CD14-positive monocyte (primary cell): Measurements from ENCODE around the gene MACROD2. TPM values are rescaled to one million over a fixed set of nuclear protein-coding genes. Genes with fewer than 3 reads are reported as not detected.

Experiments
- DNase-seq, 3 donors: peaks; one replicate each; pipeline ENCODE4 v3.0.0-alpha.2; 2011 to 2022
- H2AFZ ChIP-seq: 2 replicates; pipeline ENCODE4 v1.6.0; 2012; ENCODE audit warnings: mild to moderate bottlenecking, low read depth, low read length, inconsistent platforms; ENCODE audit not compliant: insufficient read depth, poor library complexity, severe bottlenecking
- H3K27ac ChIP-seq, 2 donors: 1 replicate in 1 of 2; 2 replicates in 1 of 2; pipeline ENCODE4 v1.5.1; 2012 to 2013; ENCODE audit warnings: low read length in 2 of 2, control low read depth in 1 of 2, inconsistent platforms in 1 of 2, low read depth in 1 of 2, mild to moderate bottlenecking in 1 of 2
- H3K27me3 ChIP-seq, 2 donors: one replicate each; pipeline versions ENCODE4 v1.6.0 to v1.6.1; 2011 to 2013; ENCODE audit warnings: low read length in 2 of 2; ENCODE audit not compliant: control insufficient read depth in 2 of 2, insufficient read depth in 2 of 2
- H3K36me3 ChIP-seq, 2 donors: replicated peaks in 1 of 2; 1 replicate in 1 of 2; 2 replicates in 1 of 2; pipeline versions ENCODE4 v1.5.1 to v1.6.1; 2012 to 2013; ENCODE audit warnings: low read length in 2 of 2, control low read depth in 1 of 2, inconsistent platforms in 1 of 2, mild to moderate bottlenecking in 1 of 2; ENCODE audit not compliant: insufficient read depth in 2 of 2, control insufficient read depth in 1 of 2
- H3K4me1 ChIP-seq, 2 donors: 1 replicate in 1 of 2; 2 replicates in 1 of 2; pipeline versions ENCODE4 v1.5.1 to v1.6.1; 2012 to 2013; ENCODE audit warnings: low read length in 2 of 2, control low read depth in 1 of 2, inconsistent platforms in 1 of 2, mild to moderate bottlenecking in 1 of 2, moderate library complexity in 1 of 2; ENCODE audit not compliant: insufficient read depth in 2 of 2, control insufficient read depth in 1 of 2
- H3K4me2 ChIP-seq: replicated peaks from 2 replicates; pipeline ENCODE3; 2012; ENCODE audit warnings: low read length, moderate library complexity, mild to moderate bottlenecking; ENCODE audit not compliant: poor library complexity, severe bottlenecking; ENCODE audit errors: extremely low read depth
- H3K4me3 ChIP-seq, 3 experiments: fragments of 200-600 bp in 1 of 3; sonication (generic) in 1 of 3; replicated peaks in 1 of 3; 1 replicate in 2 of 3; 2 replicates in 1 of 3; pipeline ENCODE4 v1.5.1; 2011 to 2013; ENCODE audit warnings: low read length in 3 of 3, mild to moderate bottlenecking in 3 of 3, control low read depth in 2 of 3, low read depth in 2 of 3, inconsistent platforms in 1 of 3, moderate library complexity in 1 of 3
- H3K79me2 ChIP-seq: 2 replicates; pipeline ENCODE4 v1.6.0; 2012; ENCODE audit warnings: mild to moderate bottlenecking, control low read depth, inconsistent platforms, low read length, moderate library complexity; ENCODE audit not compliant: insufficient read depth
- H3K9ac ChIP-seq: 2 replicates; pipeline ENCODE4 v1.6.0; 2017; ENCODE audit warnings: low read length, mild to moderate bottlenecking; ENCODE audit not compliant: insufficient read depth, poor library complexity, severe bottlenecking
- H3K9me3 ChIP-seq, 2 donors: replicated peaks in 1 of 2; 1 replicate in 1 of 2; 2 replicates in 1 of 2; pipeline versions ENCODE4 v1.5.1 to v1.6.1; 2012 to 2013; ENCODE audit warnings: low read length in 2 of 2, control low read depth in 1 of 2; ENCODE audit not compliant: control insufficient read depth in 1 of 2, insufficient read depth in 1 of 2
- H4K20me1 ChIP-seq: 2 replicates; pipeline ENCODE4 v1.6.0; 2012; ENCODE audit warnings: mild to moderate bottlenecking, low read length, control low read depth, moderate library complexity; ENCODE audit not compliant: insufficient read depth
- H3K27ac Mint-ChIP-seq, 7 donors: one replicate each; pipeline ENCODE4 v1.8.0; 2020; ENCODE audit warnings: mild to moderate bottlenecking in 7 of 7, mixed read lengths in 7 of 7, moderate library complexity in 6 of 7, inconsistent platforms in 2 of 7
- H3K27me3 Mint-ChIP-seq, 3 donors: one replicate each; pipeline ENCODE4 v1.8.0; 2021 to 2022; ENCODE audit warnings: low read depth in 3 of 3, mild to moderate bottlenecking in 3 of 3, mixed read lengths in 3 of 3, moderate library complexity in 3 of 3, inconsistent platforms in 1 of 3
- H3K36me3 Mint-ChIP-seq, 2 donors: one replicate each; pipeline ENCODE4 v1.8.0; 2020; ENCODE audit warnings: mixed read lengths in 2 of 2, inconsistent platforms in 1 of 2, mild to moderate bottlenecking in 1 of 2
- H3K4me1 Mint-ChIP-seq: one replicate; pipeline ENCODE4 v1.8.0; 2020; ENCODE audit warnings: mild to moderate bottlenecking, mixed read lengths
- H3K4me3 Mint-ChIP-seq, 2 donors: one replicate each; pipeline ENCODE4 v1.8.0; 2020; ENCODE audit warnings: mild to moderate bottlenecking in 2 of 2, mixed read lengths in 2 of 2, moderate library complexity in 1 of 2
- H3K9me3 Mint-ChIP-seq, 7 donors: one replicate each; pipeline ENCODE4 v1.8.0; 2020 to 2022; ENCODE audit warnings: mixed read lengths in 7 of 7, mild to moderate bottlenecking in 6 of 7, moderate library complexity in 6 of 7, inconsistent platforms in 2 of 7
- WGBS: methylation state at CpG from one replicate; pipeline ENCODE4 v1.1.5; 2013; ENCODE audit warnings: missing lambda C conversion rate; ENCODE audit not compliant: insufficient coverage; 5-methylcytosine and 5-hydroxymethylcytosine counted together
- intact Hi-C, 2 donors: fragments of 100-400 bp; cut with micrococcal nuclease; formaldehyde crosslinking; loops; one replicate each; pipeline versions ENCODE4 v1.15.0 to v1.15.1; 2023
- polyA plus RNA-seq, 3 donors: library from polyadenylated mRNA; depleted of rRNA in 1 of 3; unstranded in 2 of 3; stranded (reverse) in 1 of 3; fragments of 300-500 nt in 2 of 3; fragments of >200 nt in 1 of 3; fragmentation: Illumina TruSeq in 2 of 3; gene quantifications; 1 replicate in 2 of 3; 2 replicates in 1 of 3; pipeline ENCODE4 v1.2.3, GENCODE V29; 2012 to 2021
- TF ChIP-seq, protein P1 (sequence below): fragments of 200-600 bp; IDR thresholded peaks from one replicate; pipeline ENCODE4 v1.8.0; 2022; ENCODE audit warnings: antibody characterized with exemption, mild to moderate bottlenecking

The MACROD2 gene
- polyA plus RNA-seq, 3 donors = 0.23 TPM; not detected in 2

GRCh38 chr20:15716256-15716655 is 1720.9 kb downstream of the MACROD2 start:
- no peak overlapping the region for H3K27ac ChIP-seq
- Mint-ChIP-seq H3K4me1 (no peaks in the 10 kb centered on the region), H3K4me3 (no peak overlapping the region), H3K36me3 (no peaks in the 10 kb centered on the region), H3K27me3 (peaks cover 2% of the 10 kb centered on the region in 3 donors), H3K9me3 (peaks cover 0 to 3% (median 0%) of the 10 kb centered on the region in 7 donors), H3K27ac (no peak overlapping the region)
- H3K9me3 ChIP-seq = no peaks in the 10 kb centered on the region
- DNase-seq = no peak
- TF ChIP-seq, protein P1, sequence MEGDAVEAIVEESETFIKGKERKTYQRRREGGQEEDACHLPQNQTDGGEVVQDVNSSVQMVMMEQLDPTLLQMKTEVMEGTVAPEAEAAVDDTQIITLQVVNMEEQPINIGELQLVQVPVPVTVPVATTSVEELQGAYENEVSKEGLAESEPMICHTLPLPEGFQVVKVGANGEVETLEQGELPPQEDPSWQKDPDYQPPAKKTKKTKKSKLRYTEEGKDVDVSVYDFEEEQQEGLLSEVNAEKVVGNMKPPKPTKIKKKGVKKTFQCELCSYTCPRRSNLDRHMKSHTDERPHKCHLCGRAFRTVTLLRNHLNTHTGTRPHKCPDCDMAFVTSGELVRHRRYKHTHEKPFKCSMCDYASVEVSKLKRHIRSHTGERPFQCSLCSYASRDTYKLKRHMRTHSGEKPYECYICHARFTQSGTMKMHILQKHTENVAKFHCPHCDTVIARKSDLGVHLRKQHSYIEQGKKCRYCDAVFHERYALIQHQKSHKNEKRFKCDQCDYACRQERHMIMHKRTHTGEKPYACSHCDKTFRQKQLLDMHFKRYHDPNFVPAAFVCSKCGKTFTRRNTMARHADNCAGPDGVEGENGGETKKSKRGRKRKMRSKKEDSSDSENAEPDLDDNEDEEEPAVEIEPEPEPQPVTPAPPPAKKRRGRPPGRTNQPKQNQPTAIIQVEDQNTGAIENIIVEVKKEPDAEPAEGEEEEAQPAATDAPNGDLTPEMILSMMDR = no peak
- intact Hi-C loops = no loop called here
- no peak overlapping the region for H3K4me3 ChIP-seq
- no peaks in the 10 kb centered on the region for H4K20me1 ChIP-seq
- WGBS = no CpG with 5 or more reads among the region's 5 CpGs
- H3K36me3 ChIP-seq = no peaks in the 10 kb centered on the region
- no peaks in the 10 kb centered on the region for H3K27me3 ChIP-seq
- H3K4me2 ChIP-seq = no peak overlapping the region
- no peak overlapping the region for H3K9ac ChIP-seq
- no peaks in the 10 kb centered on the region for H3K79me2 ChIP-seq
- H3K4me1 ChIP-seq = no peaks in the 10 kb centered on the region
- no peak overlapping the region for H2AFZ ChIP-seq

GRCh38 chr20:15726416-15726815 is 1731.1 kb downstream of the MACROD2 start:
- no peaks in the 10 kb centered on the region for H3K36me3 Mint-ChIP-seq
- no peak overlapping the region for H2AFZ ChIP-seq
- no peaks in the 10 kb centered on the region for H3K9me3 ChIP-seq
- H3K4me2 ChIP-seq = no peak overlapping the region
- H3K4me1 Mint-ChIP-seq = no peaks in the 10 kb centered on the region
- H4K20me1 ChIP-seq = no peaks in the 10 kb centered on the region
- intact Hi-C loops = no loop called here
- H3K9ac ChIP-seq = no peak overlapping the region
- no peak for DNase-seq
- WGBS = no CpG with 5 or more reads among the region's 1 CpG
- no peak overlapping the region for H3K27ac ChIP-seq
- H3K27ac Mint-ChIP-seq = no peak overlapping the region
- H3K4me3 Mint-ChIP-seq = no peak overlapping the region
- H3K4me1 ChIP-seq = no peaks in the 10 kb centered on the region
- H3K79me2 ChIP-seq = no peaks in the 10 kb centered on the region
- peaks cover 0 to 2% (median 0%) of the 10 kb centered on the region in 3 donors for H3K27me3 Mint-ChIP-seq
- peaks cover 0 to 15% (median 4%) of the 10 kb centered on the region in 7 donors for H3K9me3 Mint-ChIP-seq
- H3K4me3 ChIP-seq = no peak overlapping the region
- TF ChIP-seq, protein P1 = no peak
- H3K27me3 ChIP-seq = no peaks in the 10 kb centered on the region
- H3K36me3 ChIP-seq = no peaks in the 10 kb centered on the region
